ENCODE measurements around the gene PNPLA7.
A peak's percentile ranks its signal among the peaks of the same experiment; 100 is the strongest.
"Not testable (repeated sequence)": the region's sequence is repeated elsewhere in the genome, so short reads cannot be mapped to it uniquely, and the experiment has no call there.

Gene PNPLA7

DNA sequence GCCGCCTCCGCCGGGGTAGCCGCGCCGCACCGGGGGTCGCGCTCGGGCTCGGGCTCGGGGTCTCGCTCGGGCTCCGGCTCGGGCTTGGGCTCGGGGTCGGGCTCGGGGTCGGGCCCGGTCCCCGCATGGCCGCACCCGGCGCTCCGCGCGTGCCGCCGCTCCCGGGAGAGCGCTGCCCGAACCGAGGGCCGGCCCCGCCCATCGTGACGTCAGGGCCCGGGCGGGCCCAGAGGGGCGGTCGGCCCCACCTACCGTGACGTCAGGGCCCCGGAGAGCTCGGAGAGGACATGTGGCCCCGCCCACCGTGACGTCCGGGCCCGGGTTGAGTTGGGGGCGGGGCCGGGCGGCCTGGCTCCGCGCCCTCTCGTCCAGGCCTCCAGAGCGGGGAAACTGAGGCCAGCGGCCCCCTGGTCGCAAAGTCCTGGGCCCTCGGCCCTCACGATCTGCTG is 91.0 kb downstream of the PNPLA7 start, which contains the start of gene NSMF:
NSMF (minus strand) TSS at position 183 of the 449 bp plus-strand sequence. CDS start 232 bp downstream, outside the sequence.
- DNase-seq: peak; percentile 97

DNA sequence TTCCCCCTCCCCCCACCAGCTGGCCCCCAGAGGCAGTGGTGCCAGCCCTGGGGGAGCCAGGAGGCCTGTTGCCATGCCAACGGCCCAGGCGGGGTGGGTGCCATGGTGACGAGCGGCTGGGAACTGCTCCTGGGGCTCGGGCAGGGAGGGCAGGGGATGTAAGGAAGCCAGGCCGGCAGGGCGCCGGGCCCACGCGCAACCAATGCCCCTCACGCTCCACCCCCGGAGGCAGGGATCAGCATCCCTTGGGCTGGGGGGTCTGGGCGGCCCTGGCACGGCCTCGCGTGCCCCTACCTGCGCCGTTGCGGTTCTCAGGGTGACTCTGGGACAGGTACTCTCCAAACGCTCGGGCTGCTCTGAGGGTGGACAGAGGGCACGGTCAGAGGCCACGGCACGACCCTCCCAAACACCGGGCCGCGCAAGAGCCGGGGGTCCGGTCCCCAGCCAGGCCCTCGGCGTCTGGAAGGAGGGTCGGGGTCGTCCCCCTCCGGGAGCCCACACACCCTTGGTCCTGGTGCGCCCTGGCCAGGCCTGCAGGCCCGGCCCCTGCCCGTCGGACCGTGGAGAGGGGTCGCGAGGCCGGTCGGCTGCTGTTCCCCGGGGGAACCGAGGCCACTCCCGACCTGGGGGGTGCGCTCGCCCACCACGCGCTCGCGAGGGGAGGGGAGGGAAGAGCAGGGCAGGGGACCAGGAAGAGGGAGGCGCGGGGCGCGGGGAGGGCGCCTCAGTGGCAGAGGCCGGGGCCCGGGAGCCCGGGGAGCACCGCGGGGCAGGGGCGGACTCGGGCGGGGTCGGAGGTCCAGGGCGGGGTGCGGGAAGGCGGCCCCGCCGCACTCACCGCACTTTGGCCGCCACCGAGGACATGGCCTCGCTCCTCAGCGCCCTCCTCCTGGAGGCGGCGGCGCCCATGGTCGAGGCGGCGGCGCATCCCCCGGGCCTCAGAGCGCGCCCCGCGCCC is 91.7 kb downstream of the PNPLA7 start:
- DNase-seq: no peak

DNA sequence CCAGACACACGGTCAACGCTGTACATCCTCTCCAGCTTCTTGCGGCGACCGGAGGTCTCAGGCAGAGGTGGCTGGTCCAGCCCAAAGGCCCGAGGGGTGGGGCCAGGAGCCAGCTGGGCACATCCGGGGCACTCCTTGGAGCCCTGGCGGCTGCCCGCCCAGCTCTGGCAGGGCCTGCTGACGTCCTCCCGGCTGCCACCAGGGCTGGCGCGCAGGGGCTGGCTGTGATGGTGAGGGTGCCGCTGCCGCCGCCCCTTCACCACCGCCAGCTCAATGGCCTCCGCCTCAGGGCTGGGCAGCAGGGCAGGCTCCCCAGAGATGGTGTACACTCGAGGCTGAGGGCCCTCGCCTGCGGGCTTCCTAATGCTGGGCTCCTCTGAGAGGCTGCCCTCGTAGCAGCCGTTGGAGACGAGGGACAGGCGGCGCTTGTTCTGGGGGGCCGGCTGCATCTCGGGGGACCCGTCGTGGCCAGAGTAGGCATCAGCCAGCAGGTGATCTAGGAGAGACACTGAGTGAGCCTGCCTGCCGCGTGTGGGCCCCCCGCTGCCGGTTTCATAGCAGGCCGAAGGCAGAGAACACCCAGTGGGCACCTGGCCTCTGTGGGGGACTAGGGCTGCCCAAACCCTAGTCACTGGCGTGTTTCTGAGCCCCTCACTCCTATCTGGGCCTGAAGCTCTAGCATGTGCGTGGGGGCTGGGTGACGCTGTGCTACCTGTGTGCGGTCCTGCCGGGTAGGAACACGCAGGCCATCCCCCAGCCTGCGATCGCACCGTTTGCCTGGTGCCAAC is 92.6 kb downstream of the PNPLA7 start:
- peak; percentile 1 for DNase-seq

DNA sequence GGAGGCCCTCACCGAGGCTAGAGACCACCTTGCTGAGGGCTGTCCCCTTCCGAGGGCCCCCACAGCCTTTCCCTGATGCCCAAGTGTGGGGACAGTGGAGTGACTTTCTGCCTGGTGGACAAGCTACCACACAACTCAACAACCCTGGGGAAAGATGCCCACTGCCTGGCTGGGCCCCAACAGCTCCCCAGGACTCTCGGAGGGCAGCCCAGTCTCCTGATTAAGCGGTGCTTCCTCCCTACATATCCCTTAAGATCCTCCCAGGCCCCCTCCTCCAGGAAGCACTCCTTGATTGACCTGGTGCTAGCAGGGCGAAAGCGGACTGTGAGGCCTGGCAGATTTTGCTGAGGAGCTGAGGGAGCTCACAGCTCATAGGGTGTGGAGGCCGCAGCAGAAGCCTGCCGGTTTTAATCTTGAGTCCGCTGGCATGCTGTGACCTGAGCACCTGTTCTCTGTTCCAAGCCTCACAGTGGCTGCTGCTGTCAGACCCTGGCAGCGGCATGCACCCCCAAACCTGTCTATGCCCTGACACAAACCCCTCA is 93.3 kb downstream of the PNPLA7 start:
- no peak for DNase-seq

DNA sequence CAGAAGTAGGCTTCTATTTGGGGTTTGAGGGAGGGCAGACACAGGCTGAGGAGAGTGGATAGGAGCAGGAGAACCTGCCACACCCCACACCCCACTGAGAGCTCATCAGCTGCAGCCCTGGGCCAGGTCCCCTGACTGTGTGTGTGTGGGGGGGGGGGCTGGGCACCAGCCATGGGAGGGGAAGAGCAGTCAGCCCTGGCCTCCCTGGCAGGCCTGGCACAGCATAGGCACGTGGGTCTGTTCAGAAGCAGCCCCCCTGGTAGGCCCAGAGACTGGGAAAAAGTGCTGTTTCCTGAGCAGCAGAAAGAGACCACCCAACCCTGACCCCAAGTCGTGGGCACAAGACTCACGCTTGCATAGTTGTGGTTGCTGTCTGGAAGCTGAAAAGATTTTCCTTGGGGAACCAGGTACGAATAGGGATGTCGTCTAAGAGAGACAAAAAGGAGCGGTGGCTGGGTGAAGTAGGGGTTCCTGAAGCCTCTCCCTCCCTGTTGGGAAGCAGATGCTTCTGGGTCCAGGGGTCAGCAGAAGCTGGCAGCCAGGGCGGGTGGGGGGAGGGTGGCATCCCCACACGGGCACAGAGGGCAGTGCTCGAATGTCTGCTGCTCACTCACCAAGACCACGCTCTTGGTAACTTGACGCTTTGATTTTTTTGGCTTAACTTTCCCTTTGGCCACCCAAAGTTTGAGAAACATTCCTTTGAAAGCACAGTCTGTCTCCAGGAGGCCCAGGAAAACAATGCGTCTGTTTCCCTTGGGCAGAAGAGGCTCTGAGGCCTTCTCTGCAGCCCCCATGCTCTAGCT is 93.9 kb downstream of the PNPLA7 start:
- no peak for DNase-seq

DNA sequence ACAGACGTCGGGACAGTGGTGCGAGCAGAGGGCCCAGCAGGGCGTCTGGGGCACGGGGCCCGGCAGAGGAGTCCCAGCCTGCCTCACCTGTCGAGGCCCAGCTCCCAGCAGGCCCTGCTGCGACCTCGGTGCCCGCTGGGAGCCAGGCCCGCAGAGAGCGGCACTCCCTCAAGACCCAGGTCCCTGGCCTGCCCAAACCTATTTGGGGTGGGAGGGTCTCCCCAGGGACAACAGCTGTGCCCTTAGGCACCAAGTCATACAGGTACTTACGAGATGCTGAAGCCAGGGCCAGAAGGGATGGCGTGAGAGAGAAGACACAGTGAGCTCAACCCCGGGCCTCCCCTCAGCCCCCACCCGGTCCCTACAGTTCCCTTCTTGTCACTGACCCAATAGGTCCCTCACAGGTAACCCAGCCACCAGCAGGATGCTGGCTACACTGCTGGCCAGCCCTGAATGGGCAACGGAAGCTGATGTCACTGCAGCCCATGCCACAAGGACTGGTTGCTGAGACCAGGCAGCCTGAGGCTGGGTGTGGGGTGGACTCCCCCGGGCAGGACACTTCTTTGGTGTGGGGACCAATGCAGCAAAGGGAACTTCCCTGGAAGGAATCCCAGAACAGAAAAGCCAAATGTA is 94.7 kb downstream of the PNPLA7 start:
- no peak for DNase-seq

DNA sequence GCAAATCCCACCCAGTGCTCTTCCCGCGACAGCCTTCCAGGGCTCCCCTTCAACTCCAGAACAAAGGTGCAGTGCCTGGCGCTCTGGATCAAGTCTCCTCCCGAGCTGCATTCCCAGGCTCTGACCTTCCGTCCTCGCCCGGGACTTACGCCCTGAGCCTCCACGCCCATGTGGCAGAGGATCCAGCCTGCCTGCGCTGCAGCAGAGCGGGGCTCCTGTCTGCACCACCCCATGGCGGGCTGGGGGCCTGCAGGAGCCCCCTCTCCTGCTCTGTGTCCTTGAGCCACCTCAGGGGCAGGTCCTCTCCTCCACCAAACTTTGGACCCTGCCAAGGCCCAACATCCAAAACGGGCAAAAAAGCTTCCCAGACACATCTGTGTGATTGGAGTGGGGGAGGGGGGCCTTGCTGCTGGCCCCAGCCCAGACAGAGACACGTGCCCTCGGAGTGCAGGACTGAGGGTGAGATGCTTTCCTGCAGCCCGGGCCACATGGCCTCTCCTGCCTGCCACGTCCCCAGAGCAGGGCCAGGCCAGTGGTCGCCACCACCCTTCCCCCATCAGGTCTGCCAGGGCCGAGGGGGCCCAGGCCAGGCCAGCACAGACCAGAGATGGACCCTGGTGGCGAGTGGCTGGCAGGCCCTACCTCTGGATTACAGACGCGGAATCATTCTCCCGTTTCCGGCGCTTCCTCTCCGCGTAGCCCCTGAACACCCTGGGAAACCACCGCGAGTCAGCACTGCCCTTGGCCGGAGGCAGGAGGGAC is 95.4 kb downstream of the PNPLA7 start:
- DNase-seq: peak; percentile 4

DNA sequence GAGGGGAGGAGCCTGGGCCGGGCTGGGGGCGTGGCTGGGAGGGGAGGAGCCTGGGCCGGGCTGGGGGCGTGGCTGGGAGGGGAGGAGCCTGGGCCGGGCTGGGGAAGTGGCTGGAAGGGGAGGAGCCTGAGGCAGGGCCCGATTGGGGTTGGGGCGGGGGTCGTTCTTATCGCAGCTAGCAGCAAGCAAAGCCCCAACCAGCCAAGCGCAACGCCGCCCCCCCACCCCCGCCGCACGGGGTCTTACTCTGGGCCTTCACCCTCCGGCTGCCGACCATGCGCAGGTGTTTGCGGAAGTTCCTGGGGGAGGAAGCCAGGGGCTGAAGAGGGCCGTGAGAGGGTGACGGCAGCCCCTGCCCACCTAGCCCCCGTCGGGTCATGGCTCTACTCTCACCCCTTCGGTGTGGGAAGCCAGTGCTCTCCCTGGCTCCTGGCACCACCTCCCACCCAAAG is 96.0 kb downstream of the PNPLA7 start:
- peak; percentile 44 for DNase-seq

DNA sequence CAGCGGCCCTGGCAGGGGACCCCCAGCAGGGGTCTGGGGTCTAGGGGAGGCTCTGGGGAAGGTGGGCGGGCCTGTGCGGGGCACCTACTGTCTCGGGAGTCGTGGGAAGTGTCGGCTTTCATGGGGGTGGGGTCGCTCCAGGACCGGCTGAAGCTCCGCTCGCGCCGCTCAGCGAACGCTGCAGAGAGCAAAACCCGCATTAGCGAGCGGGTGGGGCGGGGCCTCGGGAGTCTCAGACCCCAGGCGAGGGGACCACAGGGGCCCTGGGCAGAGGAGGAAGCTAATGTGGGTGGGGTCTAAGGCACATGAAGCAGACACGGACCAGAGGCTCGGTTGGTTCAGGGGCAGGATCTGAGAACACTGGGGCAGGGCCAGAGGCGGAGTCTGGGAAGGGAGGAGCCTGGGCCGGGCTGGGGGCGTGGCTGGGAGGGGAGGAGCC is 96.5 kb downstream of the PNPLA7 start:
- peak; percentile 62 for DNase-seq

DNA sequence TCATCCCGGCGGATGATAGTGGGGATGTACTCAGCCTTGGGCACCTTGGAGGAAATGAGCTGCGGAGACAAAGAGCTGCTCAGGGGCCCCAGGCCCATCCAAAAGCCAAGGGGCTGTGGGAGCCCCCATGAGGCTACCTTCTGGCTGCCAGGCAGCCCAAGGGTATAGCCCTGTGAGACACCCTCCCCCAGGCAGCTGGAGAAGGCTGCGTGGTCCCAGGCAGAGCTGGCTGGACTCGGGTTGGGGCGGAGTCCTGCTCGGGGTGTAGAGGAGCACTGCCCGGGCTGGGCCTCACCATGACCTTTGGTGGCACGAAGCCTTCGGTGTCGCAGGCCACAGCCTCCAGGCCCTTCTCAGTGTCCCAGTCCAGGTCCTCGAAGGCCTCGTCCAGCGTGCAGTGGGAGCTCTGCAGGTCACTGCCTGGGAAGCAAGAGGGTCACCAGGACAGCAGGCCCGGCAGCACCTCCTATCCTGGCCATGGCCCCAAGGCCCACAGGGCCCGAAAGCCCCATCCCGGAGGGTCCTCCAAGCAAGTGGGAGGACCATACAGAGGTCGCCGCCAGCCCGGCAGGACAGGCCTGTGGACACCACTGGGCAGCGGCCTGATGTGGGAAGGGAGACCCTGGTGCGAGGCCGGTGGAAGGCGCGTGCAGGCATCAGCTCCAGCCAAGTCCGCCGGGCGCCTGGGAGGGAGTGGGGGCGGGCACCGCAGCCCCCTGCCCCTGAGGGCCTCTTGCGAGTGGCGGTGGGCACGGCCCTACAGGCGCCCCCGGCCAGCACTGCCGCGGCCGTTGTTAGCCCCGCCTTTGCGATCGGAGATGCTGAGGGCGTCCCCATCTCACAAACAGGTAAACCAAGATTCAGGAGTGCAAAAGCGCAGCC is 97.2 kb downstream of the PNPLA7 start:
- DNase-seq: peak; percentile 4

DNA sequence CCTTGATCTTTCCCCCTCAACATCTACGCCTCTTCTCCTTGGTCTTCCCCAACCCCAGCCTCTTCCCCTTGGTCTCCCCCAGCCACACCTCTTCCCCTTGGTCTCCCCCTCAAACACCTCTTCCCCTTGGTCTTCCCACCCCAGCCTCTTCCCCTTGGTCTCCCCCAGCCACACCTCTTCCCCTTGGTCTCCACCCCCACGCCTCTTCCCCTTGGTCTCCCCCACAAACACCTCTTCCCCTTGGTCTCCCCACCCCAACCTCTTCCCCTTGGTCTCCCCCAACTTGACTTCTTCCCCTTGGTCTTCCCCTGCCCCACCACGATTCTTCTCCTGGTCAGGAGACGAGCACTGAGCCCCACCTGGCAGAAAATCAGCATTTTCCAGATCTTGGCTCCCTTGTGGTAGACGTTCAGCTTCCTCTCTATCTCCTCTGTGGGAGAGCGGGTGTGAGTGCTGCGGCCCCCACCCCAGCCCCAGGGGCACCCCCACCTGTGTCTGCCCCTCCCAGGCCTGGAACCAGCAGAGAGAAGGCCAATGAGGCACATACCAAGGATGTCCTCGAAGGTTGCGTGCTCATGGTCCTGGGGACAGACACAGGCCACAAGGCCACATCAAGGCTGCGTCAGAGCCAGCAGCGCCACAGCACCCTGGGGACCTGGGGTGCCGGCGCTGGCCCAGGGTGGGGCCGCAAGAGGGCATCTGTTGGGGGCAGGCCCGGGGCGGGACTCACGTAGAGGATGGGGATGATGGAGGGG is 98.0 kb downstream of the PNPLA7 start:
- no peak for DNase-seq

DNA sequence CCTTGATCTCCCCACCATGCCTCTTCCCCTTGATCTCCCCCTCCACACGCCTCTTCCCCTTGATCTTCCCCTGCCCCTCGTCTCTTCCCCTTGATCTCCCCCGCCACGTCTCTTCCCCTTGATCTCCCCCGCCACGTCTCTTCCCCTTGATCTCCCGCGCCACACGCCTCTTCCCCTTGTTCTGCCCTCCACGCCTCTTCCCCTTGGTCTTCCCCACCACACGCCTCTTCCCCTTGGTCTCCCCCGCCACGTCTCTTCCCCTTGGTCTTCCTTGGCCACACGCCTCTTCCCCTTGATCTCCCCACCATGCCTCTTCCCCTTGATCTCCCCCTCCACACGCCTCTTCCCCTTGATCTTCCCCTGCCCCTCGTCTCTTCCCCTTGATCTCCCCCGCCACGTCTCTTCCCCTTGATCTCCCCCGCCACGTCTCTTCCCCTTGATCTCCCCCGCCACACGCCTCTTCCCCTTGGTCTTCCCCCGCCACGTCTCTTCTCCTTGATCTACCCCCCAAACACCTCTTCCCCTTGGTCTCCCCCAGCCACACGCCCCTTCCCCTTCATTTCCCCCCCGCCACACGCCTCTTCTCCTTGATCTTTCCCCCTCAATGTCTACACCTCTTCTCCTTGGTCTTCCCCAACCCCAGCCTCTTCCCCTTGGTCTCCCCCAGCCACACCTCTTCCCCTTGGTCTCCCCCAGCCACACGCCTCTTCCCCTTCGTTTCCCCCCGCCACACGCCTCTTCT is 98.8 kb downstream of the PNPLA7 start:
- DNase-seq: peak; percentile 1

DNA sequence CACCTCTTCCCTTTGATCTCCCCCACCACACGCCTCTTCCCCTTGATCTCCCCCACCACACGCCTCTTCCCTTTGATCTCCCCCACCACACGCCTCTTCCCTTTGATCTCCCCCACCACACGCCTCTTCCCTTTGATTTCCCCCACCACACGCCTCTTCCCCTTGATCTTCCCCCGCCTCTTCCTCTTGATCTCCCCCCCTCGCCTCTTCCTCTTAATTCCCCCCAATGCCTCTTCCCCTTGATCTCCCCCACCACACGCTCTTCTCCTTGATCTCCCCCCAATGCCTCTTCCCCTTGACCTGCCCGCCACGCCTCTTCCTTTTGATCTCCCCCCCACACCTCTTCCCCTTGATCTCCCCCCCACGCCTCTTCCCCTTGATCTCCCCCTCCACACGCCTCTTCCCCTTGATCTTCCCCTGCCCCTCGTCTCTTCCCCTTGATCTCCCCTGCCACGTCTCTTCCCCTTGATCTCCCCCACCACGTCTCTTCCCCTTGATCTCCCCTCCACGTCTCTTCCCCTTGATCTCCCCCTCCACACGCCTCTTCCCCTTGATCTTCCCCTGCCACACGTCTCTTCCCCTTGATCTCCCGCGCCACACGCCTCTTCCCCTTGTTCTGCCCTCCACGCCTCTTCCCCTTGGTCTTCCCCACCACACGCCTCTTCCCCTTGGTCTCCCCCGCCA is 99.5 kb downstream of the PNPLA7 start:
- not testable (repeated sequence) for DNase-seq

DNA sequence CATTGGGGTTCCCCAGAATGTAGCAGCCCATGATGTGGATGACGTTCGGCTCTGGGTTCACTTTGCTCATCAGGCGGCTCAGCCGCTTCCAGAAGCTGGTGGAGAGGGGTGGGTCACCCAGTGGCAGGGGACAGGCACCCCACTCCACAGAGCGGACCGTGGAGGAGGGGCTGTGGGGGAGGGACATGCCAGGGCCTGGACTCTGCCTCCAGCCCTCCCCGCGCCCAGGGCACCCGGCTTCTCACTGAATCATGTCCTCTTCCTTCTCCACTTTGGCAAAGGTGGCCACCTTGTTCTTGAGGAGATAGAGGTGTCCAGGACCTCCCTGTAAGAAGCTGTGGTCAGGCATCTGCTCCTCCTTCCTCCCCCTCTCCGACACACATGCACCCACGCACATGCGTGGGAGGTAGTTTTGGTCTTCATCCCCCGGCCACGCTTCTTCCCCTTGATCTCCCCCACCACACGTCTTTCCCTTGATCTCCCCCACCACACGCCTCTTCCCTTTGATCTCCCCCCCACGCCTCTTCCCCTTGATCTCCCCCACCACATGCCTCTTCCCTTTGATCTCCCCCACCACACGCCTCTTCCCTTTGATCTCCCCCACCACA is 100.2 kb downstream of the PNPLA7 start:
- peak; percentile 36 for DNase-seq

DNA sequence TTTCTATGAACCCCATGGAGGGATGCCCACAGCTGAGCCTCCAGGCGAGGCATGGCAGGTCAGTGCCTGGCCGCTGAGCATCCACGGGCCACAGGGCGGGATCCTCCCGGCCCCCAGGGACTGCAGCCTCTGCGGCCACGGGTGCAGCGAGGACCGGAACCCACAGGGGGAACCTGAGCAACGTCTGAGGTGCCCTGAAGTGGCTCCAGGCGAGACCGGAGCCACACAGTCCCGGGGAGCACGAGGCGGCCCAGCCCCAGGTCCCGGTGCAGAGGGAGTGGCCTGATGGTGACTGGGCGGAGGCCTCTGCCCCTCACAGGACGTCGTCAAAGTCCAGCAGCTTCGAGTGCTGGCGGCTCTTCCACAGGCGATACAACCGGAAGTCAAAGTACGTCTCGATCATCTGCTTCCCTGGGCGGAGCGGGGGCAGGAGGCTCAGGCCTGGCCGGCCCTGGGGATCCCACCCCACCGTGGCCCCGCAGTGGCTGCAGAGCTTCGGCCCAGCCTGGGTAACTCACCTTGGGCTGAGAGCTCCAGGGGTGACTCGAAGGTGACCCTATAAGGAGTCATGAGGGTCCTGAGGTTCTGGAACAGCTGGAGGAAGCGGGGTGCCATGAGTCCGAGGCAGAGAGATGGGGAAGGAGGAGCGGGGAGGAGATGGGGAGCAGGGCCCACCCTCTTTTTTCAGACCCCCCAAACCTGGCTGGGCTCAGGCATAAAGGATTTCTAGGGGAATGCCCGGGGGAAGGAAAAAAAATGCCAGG is 100.9 kb downstream of the PNPLA7 start:
- no peak for DNase-seq

DNA sequence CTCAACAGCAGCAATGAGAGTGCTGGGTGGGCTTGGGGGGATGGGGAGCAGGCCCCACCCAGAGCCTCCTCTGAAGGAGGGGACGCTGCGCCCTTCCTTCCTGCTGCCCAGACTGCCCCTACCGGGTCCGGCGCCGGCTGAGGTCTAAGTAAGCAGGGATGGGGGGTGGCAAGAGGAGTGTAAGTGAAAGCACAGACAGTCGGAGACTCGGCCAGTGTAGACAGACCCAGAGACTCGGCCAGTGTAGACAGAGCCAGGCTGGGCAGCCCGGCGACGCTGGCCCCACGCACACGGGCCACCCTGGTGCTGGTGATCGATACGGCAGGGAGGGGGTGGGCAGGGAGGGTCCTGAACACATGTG is 101.6 kb downstream of the PNPLA7 start:
- no peak for DNase-seq

Measured in stimulated activated CD4-positive, alpha-beta T cell treated with anti-CD3 and anti-CD28 coated beads, Interleukin-4, amount 100 ng/mL, for 1 hour (primary cell).